ENCODE results near the gene PLIN4.

The PLIN4 gene

DNA sequence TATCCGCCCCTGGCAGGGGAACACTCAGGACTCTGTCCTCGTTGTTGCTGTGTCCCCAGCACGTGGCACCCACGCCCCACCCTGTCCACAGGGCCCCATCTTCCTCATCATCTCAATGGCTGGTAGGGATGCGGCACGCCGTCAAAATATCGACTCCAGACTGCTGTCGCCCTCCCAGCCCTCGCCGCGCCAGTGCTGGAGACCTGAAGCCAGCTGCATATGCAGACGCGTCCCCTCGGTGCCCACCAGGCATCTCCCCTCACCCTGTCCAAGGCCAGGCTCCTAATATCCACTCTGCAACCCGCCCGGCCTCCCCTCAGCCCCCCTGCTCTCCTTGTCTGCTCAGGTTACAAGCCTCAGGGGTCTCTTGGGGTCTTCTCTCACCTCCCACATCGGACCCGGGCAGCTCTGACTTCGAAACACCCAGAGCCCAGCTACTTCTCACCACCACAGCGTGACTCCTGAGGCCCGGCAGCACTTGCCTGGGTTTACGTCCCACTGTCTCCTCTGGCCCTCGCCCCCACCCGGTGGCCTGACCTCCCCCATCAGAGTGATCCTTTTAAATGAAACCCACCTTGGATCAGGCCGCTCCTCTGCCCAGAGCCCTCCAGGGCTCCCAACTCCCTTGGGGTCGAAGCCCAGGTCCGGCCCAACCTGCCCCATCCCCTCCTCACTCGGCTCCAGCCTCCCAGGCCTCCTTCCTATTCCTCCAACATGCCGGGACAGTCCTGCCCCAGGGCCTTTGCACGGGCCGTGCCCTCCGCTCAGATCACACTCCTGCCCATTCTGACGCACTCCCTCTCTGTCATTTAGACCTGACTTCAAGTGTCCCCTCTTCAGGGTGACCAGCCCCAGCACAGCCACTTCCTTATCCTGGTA is 12.5 kb downstream of the PLIN4 start:
- no peak for FAIRE-seq

- no peak for FAIRE-seq
Observed at GRCh38 chr19:4504891-4505569, 13.3 kb downstream of the PLIN4 start.

- FAIRE-seq = no peak
Observed at GRCh38 chr19:4504297-4504701, 14.0 kb downstream of the PLIN4 start.

GRCh38 chr19:4503825-4504170 is 14.5 kb downstream of the PLIN4 start:
- no peak for FAIRE-seq

DNA sequence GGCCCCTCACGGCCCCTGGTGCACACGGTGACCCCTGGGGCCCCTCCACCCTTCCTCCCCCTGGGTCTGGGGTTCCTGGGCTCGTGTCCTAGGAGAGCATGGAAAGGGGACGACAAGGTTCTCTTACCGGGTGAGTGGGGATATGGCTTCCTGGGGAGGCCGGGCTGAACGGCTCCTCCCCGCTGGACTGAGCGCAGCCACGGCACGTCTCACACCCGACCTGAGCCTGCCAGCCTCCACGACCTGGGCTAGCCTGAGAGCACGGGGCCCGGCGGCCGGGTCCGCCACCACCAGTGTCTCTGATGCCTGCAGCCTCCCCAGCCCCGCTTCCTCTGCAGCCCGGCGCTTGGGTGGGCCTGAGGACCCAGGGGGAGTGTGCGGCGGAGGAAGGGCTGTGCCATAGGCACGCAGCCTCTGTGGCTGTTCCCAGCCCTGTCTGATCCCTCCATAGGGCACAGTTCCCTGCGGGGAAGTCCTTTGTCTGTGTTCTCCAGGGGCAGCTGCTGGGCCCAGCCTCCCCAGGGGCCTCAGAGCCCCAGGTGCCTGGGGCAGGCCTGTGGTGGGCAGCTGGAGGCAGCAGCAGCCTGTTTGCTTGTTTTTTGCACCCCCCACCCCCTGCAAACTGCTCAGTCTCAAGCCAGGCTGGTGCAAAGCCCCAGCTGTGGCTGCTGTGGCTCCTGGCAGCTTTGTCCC is 15.0 kb downstream of the PLIN4 start:
- no peak for FAIRE-seq

- no peak for FAIRE-seq
Observed at GRCh38 chr19:4502282-4503131, 15.8 kb downstream of the PLIN4 start.

- no peak for FAIRE-seq
Observed at GRCh38 chr19:4501691-4502090, 16.6 kb downstream of the PLIN4 start.

- no peak for FAIRE-seq
Observed at GRCh38 chr19:4500841-4501591, 17.3 kb downstream of the PLIN4 start.

DNA sequence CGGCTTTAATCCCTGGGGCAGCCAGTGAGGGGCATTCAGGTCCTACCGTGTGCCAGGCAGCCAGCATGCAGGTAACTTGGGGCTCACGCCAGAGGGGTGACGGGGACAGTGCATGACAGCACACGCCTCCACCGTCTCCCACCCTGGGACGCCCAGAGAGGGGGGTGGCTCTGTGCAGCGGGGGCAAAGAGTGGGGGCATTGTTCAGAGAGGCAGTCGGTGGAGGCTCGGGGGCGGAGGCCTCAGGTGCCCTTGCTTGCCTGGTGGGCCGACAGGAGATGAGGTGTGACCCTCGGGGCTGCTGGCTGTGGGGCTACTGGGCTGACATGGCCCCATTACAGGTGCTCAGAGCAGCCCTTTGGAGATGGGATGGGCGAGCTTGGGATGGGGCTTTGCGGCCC is 18.4 kb downstream of the PLIN4 start:
- FAIRE-seq = no peak

- no peak for FAIRE-seq
Observed at GRCh38 chr19:4499318-4499717, 19.0 kb downstream of the PLIN4 start.

DNA sequence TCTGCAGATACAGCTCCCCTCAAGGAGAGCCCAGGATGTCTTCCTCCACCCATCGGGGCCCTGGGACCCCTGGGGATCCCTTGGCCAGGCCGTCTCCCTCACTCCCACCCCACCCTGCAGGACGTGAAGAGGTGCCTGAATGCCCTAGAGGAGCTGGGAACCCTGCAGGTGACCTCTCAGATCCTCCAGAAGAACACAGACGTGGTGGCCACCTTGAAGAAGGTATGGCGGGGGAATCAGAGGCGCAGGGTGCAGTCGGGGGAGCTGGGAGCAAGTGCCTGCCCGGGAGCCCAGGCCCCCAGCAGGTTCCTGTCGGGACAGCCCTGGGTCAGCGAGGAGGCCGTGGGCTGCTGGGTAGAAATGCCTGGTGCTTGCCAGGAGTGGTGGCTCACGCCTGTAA is 19.6 kb downstream of the PLIN4 start:
- no peak for FAIRE-seq

- no peak for FAIRE-seq
Observed at GRCh38 chr19:4497770-4498389, 20.4 kb downstream of the PLIN4 start.

GRCh38 chr19:4496304-4496703 is 22.0 kb downstream of the PLIN4 start:
- no peak for FAIRE-seq

GRCh38 chr19:4495471-4495870 is 22.8 kb downstream of the PLIN4 start:
- no peak for FAIRE-seq

DNA sequence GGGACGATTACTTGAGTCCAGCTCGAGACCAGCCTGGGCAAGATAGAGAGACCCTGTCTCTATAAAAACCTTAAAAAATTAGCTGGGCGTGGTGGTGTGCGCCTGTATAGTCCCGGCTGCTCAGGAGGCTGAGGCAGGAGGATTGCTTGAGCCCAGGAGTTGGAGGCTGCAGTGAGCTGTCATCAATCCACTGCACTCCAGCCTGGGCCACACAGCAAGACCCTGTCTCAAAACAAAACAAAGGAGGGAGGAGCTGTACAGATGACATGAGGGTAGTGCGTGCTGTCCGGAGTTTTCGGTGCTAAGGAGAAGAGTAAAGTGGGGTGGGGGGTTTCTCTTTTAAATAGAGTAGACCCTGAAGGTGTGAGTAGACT is 23.6 kb downstream of the PLIN4 start:
- no peak for FAIRE-seq

GRCh38 chr19:4493929-4494690 is 24.2 kb downstream of the PLIN4 start:
- FAIRE-seq = no peak

GRCh38 chr19:4493104-4493928 is 25.0 kb downstream of the PLIN4 start:
- FAIRE-seq = no peak

DNA sequence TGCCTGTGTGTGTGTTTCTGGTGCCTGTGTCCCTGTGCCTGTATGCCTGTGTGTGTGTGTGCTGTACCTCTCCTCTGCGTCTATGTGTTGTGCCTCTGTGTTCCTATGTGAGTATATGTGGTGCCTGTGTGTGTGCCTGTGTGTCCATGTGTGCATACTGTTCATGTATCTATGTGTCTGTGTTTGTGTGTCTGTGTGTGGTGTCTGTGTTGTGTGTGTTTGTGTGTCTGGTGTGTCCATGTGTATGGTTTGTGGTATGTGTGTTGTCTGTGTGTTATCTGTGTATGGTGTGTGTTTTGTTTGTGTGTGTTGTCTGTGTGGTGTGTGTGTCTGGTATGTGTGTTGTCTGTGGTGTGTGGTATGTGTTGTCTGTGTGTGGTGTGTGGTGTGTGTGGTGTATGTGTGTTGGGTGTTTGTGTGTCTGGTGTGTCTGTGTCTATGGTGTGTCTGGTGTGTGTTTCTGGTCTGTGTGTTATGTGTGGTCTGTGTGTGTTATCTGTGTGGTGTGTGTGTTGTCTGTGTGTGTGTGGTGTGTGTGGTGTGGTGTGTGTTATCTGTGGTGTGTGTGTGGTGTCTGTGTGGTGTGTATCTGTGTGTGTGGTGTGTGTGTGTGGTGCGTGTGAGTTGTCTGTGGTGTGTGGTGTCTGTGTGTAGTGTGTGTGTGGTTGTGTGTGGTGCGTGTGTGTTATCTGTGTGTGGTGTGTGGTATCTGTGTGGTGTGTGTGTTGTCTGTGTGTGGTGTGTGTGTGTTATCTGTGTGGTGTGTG is 25.8 kb downstream of the PLIN4 start:
- FAIRE-seq = no peak

DNA sequence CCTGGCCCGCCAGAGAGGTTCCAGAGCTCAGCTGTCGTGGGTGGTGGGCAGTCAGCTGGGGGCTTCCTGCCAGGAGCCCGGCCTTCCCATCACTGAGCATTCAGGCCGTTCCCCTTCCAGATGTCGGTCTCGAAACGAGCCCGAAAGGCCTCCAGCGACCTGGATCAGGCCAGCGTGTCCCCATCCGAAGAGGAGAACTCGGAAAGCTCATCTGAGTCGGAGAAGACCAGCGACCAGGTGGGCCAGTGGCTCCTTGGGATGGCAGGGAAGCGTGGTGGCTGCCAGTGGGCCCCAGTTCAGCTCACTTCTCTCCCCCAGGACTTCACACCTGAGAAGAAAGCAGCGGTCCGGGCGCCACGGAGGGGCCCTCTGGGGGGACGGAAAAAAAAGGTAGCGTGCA is 26.8 kb downstream of the PLIN4 start:
- no peak for FAIRE-seq

Measured in colon (tissue), 2 donors.